Uterus (tissue), 2 donors: ENCODE results near the gene CAMTA1.

Experiments
- POLR2A ChIP-seq, 2 donors: fragments of 450-650 bp; IDR thresholded peaks; one replicate each; pipeline ENCODE4 v1.6.1; 2016; ENCODE audit warnings: antibody characterized with exemption in 2 of 2, mild to moderate bottlenecking in 1 of 2, moderate library complexity in 1 of 2
- TF ChIP-seq, protein P1 (sequence below), 4 experiments: fragments of 200-600 bp in 2 of 4; fragments of 450-650 bp in 2 of 4; sonication (generic) in 2 of 4; IDR thresholded peaks; one replicate each; pipeline ENCODE4 v1.5.1; 2016 to 2019; ENCODE audit warnings: antibody characterized with exemption in 4 of 4, mild to moderate bottlenecking in 2 of 4, moderate library complexity in 1 of 4

DNA sequence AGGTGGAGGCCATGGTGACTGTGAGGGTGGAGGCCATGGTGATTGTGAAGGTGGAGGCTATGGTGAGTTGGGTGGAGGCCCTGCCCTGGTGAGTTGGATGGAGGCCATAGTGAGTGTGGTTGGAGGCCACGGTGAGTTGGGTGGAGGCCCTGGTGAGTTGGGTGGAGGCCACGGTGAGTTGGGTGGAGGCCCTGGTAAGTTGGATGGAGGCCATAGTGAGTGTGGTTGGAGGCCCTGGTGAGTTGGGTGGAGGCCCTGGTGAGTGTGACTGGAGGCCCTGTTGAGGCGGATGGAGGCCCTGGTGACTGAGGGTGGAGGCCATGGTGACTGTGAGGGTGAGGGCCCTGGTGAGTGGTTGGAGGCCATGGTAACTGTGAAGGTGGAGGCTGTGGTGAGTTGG, 860.9 kb downstream of the CAMTA1 start:
- TF ChIP-seq, protein P1, sequence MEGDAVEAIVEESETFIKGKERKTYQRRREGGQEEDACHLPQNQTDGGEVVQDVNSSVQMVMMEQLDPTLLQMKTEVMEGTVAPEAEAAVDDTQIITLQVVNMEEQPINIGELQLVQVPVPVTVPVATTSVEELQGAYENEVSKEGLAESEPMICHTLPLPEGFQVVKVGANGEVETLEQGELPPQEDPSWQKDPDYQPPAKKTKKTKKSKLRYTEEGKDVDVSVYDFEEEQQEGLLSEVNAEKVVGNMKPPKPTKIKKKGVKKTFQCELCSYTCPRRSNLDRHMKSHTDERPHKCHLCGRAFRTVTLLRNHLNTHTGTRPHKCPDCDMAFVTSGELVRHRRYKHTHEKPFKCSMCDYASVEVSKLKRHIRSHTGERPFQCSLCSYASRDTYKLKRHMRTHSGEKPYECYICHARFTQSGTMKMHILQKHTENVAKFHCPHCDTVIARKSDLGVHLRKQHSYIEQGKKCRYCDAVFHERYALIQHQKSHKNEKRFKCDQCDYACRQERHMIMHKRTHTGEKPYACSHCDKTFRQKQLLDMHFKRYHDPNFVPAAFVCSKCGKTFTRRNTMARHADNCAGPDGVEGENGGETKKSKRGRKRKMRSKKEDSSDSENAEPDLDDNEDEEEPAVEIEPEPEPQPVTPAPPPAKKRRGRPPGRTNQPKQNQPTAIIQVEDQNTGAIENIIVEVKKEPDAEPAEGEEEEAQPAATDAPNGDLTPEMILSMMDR (IDR thresholded peaks at IDR 0.05) = no peak
- TF ChIP-seq POLR2A (IDR thresholded peaks at IDR 0.05) = no peak
